PFSK-1 (cell line): Measurements from ENCODE around the gene VAT1L.

Experiments used
- FOXP2 ChIP-seq: optimal IDR thresholded peaks from 2 replicates; pipeline ENCODE3; 2011; ENCODE audit warnings: borderline replicate concordance, control low read depth, inconsistent platforms; ENCODE audit not compliant: insufficient read depth; ENCODE audit errors: extremely low read length, extremely low read depth
- POLR2AphosphoS5 ChIP-seq: IDR thresholded peaks from 2 replicates; pipeline ENCODE4 v1.6.1; 2012; ENCODE audit warnings: low read depth, mild to moderate bottlenecking, control low read depth, low read length, moderate library complexity
- REST ChIP-seq, 2 experiments: IDR thresholded peaks; 2 replicates each; pipeline versions ENCODE4 v1.6.1 to v1.8.0; 2011 to 2012; ENCODE audit warnings: low read depth in 2 of 2, low read length in 2 of 2, control low read depth in 1 of 2, inconsistent platforms in 1 of 2, mild to moderate bottlenecking in 1 of 2, moderate library complexity in 1 of 2; ENCODE audit not compliant: insufficient read depth in 1 of 2
- SIN3A ChIP-seq: IDR thresholded peaks from 2 replicates; pipeline ENCODE4 v1.6.1; 2012; ENCODE audit warnings: mild to moderate bottlenecking, low read length, moderate library complexity, borderline replicate concordance; ENCODE audit not compliant: insufficient read depth
- TAF1 ChIP-seq: IDR thresholded peaks from 2 replicates; pipeline ENCODE4 v1.6.1; 2012; ENCODE audit warnings: low read length, control low read depth, borderline replicate concordance; ENCODE audit not compliant: insufficient read depth

VAT1L gene

GRCh38 chr16:77836801-77837200 lies 48.4 kb downstream of the VAT1L start:
- TF ChIP-seq POLR2AphosphoS5 (no peak), SIN3A (no peak), REST (IDR thresholded peaks at IDR 0.05; ENCODE audit: insufficient read depth in 1 of 2, low read depth in 2 of 2, low read length in 2 of 2) (no peak), TAF1 (no peak), FOXP2 (no peak)

- TF ChIP-seq SIN3A (no peak), TAF1 (no peak), REST (IDR thresholded peaks at IDR 0.05; ENCODE audit: insufficient read depth in 1 of 2, low read depth in 2 of 2, low read length in 2 of 2) (no peak)
These were observed 50.4 kb downstream of the VAT1L start for GRCh38 chr16:77838597-77839255.

GRCh38 chr16:77840093-77840492 lies 51.7 kb downstream of the VAT1L start:
- TF ChIP-seq REST (IDR thresholded peaks at IDR 0.05; ENCODE audit: insufficient read depth in 1 of 2, low read depth in 2 of 2, low read length in 2 of 2) (no peak), POLR2AphosphoS5 (no peak), SIN3A (no peak), FOXP2 (no peak), TAF1 (no peak)

GRCh38 chr16:77840673-77841501 lies 52.5 kb downstream of the VAT1L start:
- no peak for TF ChIP-seq FOXP2
- TF ChIP-seq SIN3A, result no peak
- TF ChIP-seq POLR2AphosphoS5, result no peak
- TF ChIP-seq TAF1, result no peak

GRCh38 chr16:77841502-77841763 lies 53.1 kb downstream of the VAT1L start:
- TF ChIP-seq SIN3A (no peak), TAF1 (no peak), REST (IDR thresholded peaks at IDR 0.05; ENCODE audit: insufficient read depth in 1 of 2, low read depth in 2 of 2, low read length in 2 of 2) (no peak), FOXP2 (no peak), POLR2AphosphoS5 (no peak)
